Measurements from ENCODE around the gene ATP1A3.

- TF ChIP-seq CTCF (IDR thresholded peaks at IDR 0.05; ENCODE audit: low read length): no peak
- no peak for TF ChIP-seq EZH2 (optimal IDR thresholded peaks at IDR 0.05; ENCODE audit: low read depth, low read length)
Observed at GRCh38 chr19:41930322-41930722, 63.7 kb downstream of the ATP1A3 start.
